Fibroblast of lung (primary cell): Measurements from ENCODE around the gene GPR143.

Experiments
- EZH2 ChIP-seq: IDR thresholded peaks from 2 replicates; pipeline ENCODE4 v1.5.1; 2012; ENCODE audit warnings: low read length, control low read depth, mild to moderate bottlenecking; ENCODE audit errors: missing control alignments
- TF ChIP-seq, protein P1 (sequence below), 2 donors: IDR thresholded peaks in 1 of 2; conservative IDR thresholded peaks in 1 of 2; 1 replicate in 1 of 2; 2 replicates in 1 of 2; pipeline ENCODE4 v1.5.1; 2011 to 2012; ENCODE audit warnings: low read length in 2 of 2, control low read depth in 1 of 2, inconsistent platforms in 1 of 2, low read depth in 1 of 2, mild to moderate bottlenecking in 1 of 2

DNA sequence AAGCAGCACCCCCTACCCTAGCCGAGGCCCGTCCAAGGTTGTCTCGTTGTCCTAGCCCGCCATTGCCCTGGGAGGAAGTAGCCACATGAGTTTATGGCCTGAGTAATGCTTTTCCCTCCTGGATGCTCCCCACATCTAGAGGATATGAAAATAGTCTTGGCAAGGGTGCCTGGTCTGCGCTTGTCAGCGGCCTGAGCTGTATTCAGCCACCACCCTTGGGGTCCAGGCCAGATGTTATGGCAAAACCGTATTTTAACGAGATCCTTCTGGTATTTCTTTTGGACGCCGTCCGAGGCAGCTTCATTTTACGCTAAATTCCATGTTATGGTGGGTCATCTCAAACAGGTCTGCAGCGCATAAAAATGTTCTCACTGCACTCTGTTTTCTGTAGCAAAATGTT is 89.3 kb downstream of the GPR143 start:
- TF ChIP-seq, protein P1, sequence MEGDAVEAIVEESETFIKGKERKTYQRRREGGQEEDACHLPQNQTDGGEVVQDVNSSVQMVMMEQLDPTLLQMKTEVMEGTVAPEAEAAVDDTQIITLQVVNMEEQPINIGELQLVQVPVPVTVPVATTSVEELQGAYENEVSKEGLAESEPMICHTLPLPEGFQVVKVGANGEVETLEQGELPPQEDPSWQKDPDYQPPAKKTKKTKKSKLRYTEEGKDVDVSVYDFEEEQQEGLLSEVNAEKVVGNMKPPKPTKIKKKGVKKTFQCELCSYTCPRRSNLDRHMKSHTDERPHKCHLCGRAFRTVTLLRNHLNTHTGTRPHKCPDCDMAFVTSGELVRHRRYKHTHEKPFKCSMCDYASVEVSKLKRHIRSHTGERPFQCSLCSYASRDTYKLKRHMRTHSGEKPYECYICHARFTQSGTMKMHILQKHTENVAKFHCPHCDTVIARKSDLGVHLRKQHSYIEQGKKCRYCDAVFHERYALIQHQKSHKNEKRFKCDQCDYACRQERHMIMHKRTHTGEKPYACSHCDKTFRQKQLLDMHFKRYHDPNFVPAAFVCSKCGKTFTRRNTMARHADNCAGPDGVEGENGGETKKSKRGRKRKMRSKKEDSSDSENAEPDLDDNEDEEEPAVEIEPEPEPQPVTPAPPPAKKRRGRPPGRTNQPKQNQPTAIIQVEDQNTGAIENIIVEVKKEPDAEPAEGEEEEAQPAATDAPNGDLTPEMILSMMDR (conservative IDR thresholded peaks at IDR 0.05 in 1 of 2, IDR thresholded peaks at IDR 0.05 in 1 of 2; ENCODE audit: low read depth in 1 of 2, low read length in 2 of 2) = no peak
- TF ChIP-seq EZH2 = no peak
